ENCODE measurements around the gene TM9SF2.

DNA sequence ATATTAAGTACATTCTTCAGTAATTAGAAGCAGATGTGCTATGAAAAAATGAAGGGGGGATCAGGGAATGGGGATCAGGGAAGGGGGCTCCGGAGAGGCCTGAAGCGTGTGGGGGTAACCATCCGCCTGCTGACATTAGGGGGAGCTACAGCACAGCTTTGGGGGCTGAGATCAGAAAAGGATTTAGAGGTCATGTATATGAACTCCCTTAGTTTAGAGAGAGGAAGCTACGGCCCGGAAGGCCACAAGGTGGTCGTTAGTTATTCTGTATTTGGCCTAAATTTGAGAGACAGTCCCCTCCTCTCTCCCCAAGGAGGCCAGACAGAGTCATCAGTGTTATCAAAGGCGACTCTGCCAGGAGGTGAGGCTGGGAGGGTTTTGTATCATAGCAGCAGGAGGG is 99.0 kb downstream of the TM9SF2 start:
- no peak for TF ChIP-seq POLR2AphosphoS5 (IDR thresholded peaks at IDR 0.05; ENCODE audit: low read depth)
- TF ChIP-seq, protein P1, sequence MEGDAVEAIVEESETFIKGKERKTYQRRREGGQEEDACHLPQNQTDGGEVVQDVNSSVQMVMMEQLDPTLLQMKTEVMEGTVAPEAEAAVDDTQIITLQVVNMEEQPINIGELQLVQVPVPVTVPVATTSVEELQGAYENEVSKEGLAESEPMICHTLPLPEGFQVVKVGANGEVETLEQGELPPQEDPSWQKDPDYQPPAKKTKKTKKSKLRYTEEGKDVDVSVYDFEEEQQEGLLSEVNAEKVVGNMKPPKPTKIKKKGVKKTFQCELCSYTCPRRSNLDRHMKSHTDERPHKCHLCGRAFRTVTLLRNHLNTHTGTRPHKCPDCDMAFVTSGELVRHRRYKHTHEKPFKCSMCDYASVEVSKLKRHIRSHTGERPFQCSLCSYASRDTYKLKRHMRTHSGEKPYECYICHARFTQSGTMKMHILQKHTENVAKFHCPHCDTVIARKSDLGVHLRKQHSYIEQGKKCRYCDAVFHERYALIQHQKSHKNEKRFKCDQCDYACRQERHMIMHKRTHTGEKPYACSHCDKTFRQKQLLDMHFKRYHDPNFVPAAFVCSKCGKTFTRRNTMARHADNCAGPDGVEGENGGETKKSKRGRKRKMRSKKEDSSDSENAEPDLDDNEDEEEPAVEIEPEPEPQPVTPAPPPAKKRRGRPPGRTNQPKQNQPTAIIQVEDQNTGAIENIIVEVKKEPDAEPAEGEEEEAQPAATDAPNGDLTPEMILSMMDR (IDR thresholded peaks at IDR 0.05; ENCODE audit: insufficient read depth, low read length) = no peak
- TF ChIP-seq, protein P2, sequence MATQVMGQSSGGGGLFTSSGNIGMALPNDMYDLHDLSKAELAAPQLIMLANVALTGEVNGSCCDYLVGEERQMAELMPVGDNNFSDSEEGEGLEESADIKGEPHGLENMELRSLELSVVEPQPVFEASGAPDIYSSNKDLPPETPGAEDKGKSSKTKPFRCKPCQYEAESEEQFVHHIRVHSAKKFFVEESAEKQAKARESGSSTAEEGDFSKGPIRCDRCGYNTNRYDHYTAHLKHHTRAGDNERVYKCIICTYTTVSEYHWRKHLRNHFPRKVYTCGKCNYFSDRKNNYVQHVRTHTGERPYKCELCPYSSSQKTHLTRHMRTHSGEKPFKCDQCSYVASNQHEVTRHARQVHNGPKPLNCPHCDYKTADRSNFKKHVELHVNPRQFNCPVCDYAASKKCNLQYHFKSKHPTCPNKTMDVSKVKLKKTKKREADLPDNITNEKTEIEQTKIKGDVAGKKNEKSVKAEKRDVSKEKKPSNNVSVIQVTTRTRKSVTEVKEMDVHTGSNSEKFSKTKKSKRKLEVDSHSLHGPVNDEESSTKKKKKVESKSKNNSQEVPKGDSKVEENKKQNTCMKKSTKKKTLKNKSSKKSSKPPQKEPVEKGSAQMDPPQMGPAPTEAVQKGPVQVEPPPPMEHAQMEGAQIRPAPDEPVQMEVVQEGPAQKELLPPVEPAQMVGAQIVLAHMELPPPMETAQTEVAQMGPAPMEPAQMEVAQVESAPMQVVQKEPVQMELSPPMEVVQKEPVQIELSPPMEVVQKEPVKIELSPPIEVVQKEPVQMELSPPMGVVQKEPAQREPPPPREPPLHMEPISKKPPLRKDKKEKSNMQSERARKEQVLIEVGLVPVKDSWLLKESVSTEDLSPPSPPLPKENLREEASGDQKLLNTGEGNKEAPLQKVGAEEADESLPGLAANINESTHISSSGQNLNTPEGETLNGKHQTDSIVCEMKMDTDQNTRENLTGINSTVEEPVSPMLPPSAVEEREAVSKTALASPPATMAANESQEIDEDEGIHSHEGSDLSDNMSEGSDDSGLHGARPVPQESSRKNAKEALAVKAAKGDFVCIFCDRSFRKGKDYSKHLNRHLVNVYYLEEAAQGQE (IDR thresholded peaks at IDR 0.05; ENCODE audit: insufficient replicate concordance, low read depth) = no peak

Data from HL-60 (cell line).